ENCODE data around the gene SNRPD3.

DNA sequence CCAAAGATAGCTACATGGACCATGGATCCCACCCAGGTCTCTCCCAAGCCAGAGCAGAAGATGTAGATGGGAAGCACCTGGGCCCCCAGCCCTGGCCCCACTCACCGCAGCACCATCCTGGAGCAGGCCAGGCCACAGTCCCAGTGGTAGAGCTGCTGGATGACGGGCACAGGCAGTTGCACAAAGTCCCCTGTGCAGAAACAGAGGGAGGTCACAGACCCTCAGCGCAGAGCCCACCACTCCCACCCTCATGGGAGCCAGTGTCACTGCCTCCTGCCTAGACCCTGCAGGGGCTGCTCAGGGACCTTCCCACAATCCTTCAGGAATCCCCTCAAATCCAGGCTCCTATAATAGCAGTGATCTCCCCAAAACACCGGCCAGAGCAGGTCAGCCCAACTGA lies 7.0 kb upstream of the SNRPD3 start:
- TF ChIP-seq, protein P1, sequence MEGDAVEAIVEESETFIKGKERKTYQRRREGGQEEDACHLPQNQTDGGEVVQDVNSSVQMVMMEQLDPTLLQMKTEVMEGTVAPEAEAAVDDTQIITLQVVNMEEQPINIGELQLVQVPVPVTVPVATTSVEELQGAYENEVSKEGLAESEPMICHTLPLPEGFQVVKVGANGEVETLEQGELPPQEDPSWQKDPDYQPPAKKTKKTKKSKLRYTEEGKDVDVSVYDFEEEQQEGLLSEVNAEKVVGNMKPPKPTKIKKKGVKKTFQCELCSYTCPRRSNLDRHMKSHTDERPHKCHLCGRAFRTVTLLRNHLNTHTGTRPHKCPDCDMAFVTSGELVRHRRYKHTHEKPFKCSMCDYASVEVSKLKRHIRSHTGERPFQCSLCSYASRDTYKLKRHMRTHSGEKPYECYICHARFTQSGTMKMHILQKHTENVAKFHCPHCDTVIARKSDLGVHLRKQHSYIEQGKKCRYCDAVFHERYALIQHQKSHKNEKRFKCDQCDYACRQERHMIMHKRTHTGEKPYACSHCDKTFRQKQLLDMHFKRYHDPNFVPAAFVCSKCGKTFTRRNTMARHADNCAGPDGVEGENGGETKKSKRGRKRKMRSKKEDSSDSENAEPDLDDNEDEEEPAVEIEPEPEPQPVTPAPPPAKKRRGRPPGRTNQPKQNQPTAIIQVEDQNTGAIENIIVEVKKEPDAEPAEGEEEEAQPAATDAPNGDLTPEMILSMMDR (conservative IDR thresholded peaks at IDR 0.05; ENCODE audit: low read depth, low read length), result no peak
- TF ChIP-seq EZH2 (IDR thresholded peaks at IDR 0.05; ENCODE audit: low read length, unreplicated experiment), result no peak

Data from PC-3 (cell line).